ENCODE results near the gene NLGN1. TPM values are rescaled to one million over a fixed set of nuclear protein-coding genes. Genes with fewer than 3 reads are reported as not detected.

NLGN1 gene
- total and polyA plus RNA-seq, 9 of the 15 experiments (the other 6 are each of a cell fraction or from before 2014, with no cell fraction given), result under 0.01 to 0.01 TPM; not detected in 7

- DNase-seq (ENCODE audit: extremely low read depth in 1 of 4, low spot score in 3 of 4), result no peak
- no peaks in the 10 kb centered on the region for H3K79me2 ChIP-seq (ENCODE audit: control insufficient read depth, insufficient read depth, low read length)
- H2AFZ ChIP-seq (ENCODE audit: low read depth, low read length), result no peak overlapping the region
- no peak for FAIRE-seq
- no peak for ATAC-seq
- TF ChIP-seq NR2C1 (IDR thresholded peaks at IDR 0.05) (no peak), NR2C1 (tag; IDR thresholded peaks at IDR 0.05) (no peak), ZNF311 (CRISPR knock-in tag; IDR thresholded peaks at IDR 0.05) (no peak), PRDM10 (IDR thresholded peaks at IDR 0.05; ENCODE audit: partially characterized antibody) (no peak), MAFG (tag; conservative IDR thresholded peaks at IDR 0.05) (no peak), MCM5 (IDR thresholded peaks at IDR 0.05; ENCODE audit: low read depth) (no peak), XRCC4 (IDR thresholded peaks at IDR 0.05; ENCODE audit: extremely low read depth, insufficient read depth, insufficient read length) (no peak), ZNF436 (CRISPR knock-in tag; IDR thresholded peaks at IDR 0.05) (no peak)
- in situ Hi-C loops (cut with MboI) (no loop called here), intact Hi-C loops (cut with micrococcal nuclease) (no loop called here)
- H3K4me1 ChIP-seq (replicated peaks in 1 of 2; ENCODE audit: control insufficient read depth in 2 of 2, insufficient read depth in 2 of 2, low read length in 2 of 2), result no peaks in the 10 kb centered on the region
- H3K4me3 ChIP-seq, result no peak overlapping the region
- no peaks in the 10 kb centered on the region for H3K9me1 ChIP-seq (ENCODE audit: control insufficient read depth, insufficient read depth, low read length)
- no peak overlapping the region for H3K4me2 ChIP-seq (ENCODE audit: insufficient read depth, low read length)
- H3K9ac ChIP-seq (ENCODE audit: insufficient read depth in 1 of 2, low read depth in 2 of 2, low read length in 2 of 2), result no peak overlapping the region
- ChIA-PET CTCF (ENCODE audit: low intra/inter-chr PET ratio) (no interaction called here), POLR2A (no interaction called here)
- no TSS peak for BruUV-seq (replicated peaks)
- H3K9me3 ChIP-seq (replicated peaks; ENCODE audit: control insufficient read depth, insufficient read depth, low read depth, low read length), result no peaks in the 10 kb centered on the region
- no peaks in the 10 kb centered on the region for H3K36me3 ChIP-seq (ENCODE audit: control insufficient read depth, insufficient read depth, low read length)
- no peaks in the 10 kb centered on the region for H3K27me3 ChIP-seq (ENCODE audit: control insufficient read depth in 2 of 2, insufficient read depth in 2 of 2, low read length in 2 of 2)
- H4K20me1 ChIP-seq (replicated peaks; ENCODE audit: control insufficient read depth, insufficient read depth, low read length), result no peaks in the 10 kb centered on the region
- H3K27ac ChIP-seq (ENCODE audit: extremely low read depth, low read depth, low read length), result no peak overlapping the region
- WGBS (ENCODE audit: insufficient coverage, low coverage, missing lambda C conversion rate), result 0% methylated on average over 1 of the region's 1 CpG
Observed at GRCh38 chr3:173857154-173857553, 459.6 kb downstream of the NLGN1 start.
